Activated CD4-positive, CD25-positive, alpha-beta regulatory T cell treated with anti-CD3 and anti-CD28 coated beads, Interleukin-2, amount 50 U/mL, for 72 hours (primary cell): ENCODE data around the gene TMOD1.

ENCODE experiments used
- DNase-seq: peaks from one replicate; pipeline ENCODE4 v3.0.0; 2021

TMOD1 gene

GRCh38 chr9:97551308-97551707, 49.8 kb downstream of the TMOD1 start:
- no peak for DNase-seq

GRCh38 chr9:97553141-97553540, 51.7 kb downstream of the TMOD1 start:
- no peak for DNase-seq

- DNase-seq, result no peak
Observed at GRCh38 chr9:97553841-97554240, 52.4 kb downstream of the TMOD1 start.

GRCh38 chr9:97554566-97555075, 53.2 kb downstream of the TMOD1 start:
- DNase-seq, result no peak

GRCh38 chr9:97555164-97555563, 53.7 kb downstream of the TMOD1 start:
- DNase-seq, result no peak

- no peak for DNase-seq
Observed at GRCh38 chr9:97556036-97556720, 54.7 kb downstream of the TMOD1 start.

- no peak for DNase-seq
Observed at GRCh38 chr9:97556721-97557605, 55.5 kb downstream of the TMOD1 start.

- no peak for DNase-seq
Observed at GRCh38 chr9:97557606-97558095, 56.2 kb downstream of the TMOD1 start.

GRCh38 chr9:97558701-97559101, 57.2 kb downstream of the TMOD1 start:
- DNase-seq, result no peak

GRCh38 chr9:97559111-97559514, 57.6 kb downstream of the TMOD1 start:
- DNase-seq, result no peak

- no peak for DNase-seq
Observed at GRCh38 chr9:97560154-97560553, 58.7 kb downstream of the TMOD1 start.

GRCh38 chr9:97560851-97561250, 59.4 kb downstream of the TMOD1 start:
- no peak for DNase-seq

- DNase-seq, result no peak
Observed at GRCh38 chr9:97561501-97561900, 60.0 kb downstream of the TMOD1 start.

- DNase-seq, result no peak
Observed at GRCh38 chr9:97562542-97562941, 61.1 kb downstream of the TMOD1 start.

- DNase-seq, result no peak
Observed at GRCh38 chr9:97563458-97564135, 62.1 kb downstream of the TMOD1 start.

GRCh38 chr9:97564291-97565175, 63.1 kb downstream of the TMOD1 start:
- DNase-seq, result no peak

- no peak for DNase-seq
Observed at GRCh38 chr9:97565262-97565661, 63.8 kb downstream of the TMOD1 start.

GRCh38 chr9:97567182-97567893, 65.9 kb downstream of the TMOD1 start:
- DNase-seq, result no peak

GRCh38 chr9:97567894-97568202, 66.4 kb downstream of the TMOD1 start:
- no peak for DNase-seq

GRCh38 chr9:97568461-97569275, 67.2 kb downstream of the TMOD1 start:
- DNase-seq, result no peak

- no peak for DNase-seq
Observed at GRCh38 chr9:97570899-97571298, 69.4 kb downstream of the TMOD1 start.
